Endometrium (tissue), 2 donors: ENCODE results near the gene ACSL4.
"Not testable (repeated sequence)": the region's sequence is repeated elsewhere in the genome, so short reads cannot be mapped to it uniquely, and the experiment has no call there.

Experiments used
- FAIRE-seq: peaks from 2 replicates; lab custom pipeline; 2012; peaks lifted over from hg19 to GRCh38; lab: Jason Lieb, UNC
- donor health status: control.
- donor health status: control.

The ACSL4 gene

DNA sequence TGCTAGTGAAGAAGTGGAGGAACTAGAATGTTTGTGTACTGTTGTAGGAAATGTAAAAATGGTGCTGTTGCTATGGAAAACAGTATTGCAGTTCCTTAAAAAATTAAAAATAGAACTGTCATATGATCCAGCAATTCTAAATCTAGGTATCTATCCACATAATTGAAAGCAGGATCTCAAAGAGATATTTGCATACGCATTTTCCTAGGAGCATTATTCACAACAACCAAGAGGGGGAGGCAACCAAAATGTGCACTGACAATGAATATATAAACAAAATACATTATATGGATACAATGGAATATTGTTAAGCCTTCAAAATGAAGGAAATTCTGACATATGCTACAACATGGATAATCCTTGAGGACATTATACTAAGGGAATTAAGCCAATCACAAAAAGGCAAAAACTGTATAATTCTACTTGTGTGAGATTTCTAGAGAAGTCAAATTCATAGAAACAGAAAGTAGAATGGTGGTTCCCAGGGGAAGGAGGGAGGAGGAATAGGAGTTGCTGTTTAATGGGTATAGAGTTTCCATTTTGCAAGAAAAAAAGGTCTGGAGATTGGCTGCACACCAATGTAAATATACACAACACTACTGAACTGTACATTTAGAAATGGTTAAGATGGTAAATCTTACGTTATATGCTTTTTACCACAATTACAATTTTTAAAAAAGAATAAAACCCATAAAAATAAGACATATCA, 72.5 kb downstream of the ACSL4 start:
- FAIRE-seq = no peak

DNA sequence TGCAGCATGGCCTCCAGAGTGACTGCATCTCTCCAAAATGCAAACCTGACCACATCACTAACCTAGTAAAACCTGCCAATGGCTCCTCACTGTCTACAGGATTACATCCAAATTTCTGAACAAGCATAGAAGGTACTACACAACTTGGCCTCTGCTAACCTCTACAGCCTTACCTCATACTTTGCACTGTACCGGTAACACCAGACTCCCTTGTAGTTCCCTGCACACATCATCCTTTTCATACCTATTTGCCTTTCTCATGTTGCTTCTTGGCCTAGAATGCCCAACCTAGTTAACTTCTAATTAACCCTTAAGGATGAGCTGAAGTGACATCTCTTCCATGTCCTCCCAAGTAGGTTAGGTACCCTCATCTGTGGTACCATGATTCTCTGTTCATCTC, 74.7 kb downstream of the ACSL4 start:
- no peak for FAIRE-seq

DNA sequence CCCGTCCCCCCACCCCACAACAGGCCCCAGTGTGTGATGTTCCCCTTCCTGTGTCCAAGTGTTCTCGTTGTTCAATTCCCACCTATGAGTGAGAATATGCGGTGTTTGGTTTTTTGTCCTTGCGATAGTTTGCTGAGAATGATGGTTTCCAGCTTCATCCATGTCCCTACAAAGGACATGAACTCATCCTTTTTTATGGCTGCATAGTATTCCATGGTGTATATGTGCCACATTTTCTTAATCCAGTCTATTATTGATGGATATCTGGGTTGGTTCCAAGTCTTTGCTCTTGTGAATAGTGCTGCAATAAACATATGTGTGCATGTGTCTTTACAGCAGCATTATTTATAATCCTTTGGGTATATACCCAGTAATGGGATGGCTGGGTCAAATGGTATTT, 75.7 kb downstream of the ACSL4 start:
- not testable (repeated sequence) for FAIRE-seq

DNA sequence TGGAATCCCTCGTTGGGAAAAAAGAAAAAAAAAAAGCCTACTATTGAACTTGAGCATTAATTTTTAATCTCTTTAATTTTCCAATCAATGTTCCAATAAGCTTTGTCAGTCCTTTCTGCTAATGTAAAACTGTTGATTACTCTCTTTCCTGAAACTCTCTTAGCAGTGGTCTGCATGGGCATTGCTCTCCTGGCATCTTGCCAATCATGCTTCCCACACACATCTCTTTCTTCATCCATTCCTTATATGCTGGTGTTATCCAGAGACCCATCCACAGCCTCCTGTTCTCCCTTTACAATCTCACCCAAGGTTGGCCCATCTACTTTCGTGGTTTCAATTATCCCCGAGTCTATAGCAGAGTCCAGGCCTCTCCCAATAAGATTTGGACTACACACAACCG, 76.3 kb downstream of the ACSL4 start:
- no peak for FAIRE-seq

DNA sequence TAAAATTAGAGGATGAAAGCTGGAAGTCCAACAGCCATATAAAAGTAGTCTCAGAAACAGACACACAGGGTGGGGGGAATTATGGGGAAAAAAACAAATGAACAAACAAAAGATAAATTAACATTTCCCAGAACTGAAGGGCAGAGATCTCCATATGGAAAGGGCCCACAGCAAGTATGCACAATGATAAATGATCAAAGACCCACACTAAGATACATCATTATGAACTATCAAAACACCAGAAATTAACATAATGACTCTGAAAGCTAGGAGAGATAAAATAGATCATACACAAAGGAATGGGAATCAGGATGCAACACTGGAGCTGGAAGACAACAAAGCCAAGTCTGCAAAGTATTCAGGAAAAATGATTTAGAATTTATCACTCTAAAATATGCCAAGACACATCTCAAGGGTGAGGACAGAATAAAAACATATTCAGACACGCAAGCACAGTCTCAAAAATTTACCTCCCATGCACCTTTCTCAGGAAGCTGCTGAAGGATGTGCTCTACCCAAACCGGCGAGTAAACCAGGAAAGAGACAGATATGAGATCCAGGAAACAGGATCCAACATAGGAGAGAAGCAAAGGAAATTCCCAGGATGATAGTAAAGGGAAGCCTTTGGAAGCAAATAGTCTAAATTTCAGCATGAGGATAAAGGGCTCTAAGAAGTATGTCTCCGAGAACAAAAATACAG, 77.4 kb downstream of the ACSL4 start:
- no peak for FAIRE-seq

DNA sequence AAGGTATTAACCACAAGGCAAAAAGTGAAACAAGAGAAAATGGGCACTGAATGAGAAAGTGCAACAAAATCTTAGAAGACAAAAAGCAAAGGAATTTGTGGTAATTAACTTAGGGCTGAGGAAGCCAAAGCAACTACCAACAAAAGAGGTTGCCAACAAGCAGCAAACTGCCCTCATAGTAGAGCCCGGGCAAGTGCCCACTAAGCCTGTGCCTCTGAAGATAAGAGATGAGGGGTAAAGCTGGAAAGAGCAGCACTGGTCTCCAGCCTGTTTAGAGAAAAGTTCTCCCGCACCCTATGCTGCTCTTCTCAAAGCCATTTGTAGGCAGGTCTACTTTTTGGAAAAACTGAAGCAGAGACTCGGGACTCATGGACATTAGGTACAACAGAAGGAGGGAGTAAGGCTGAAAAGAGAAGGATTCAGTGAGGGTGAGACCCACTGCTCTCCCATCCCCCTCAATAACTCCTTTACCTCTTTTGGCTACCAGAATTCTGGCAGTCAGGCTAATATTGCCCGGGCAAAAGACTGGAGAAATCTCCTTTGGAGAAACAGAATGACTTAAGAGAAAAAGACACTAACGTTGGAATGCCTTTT, 78.4 kb downstream of the ACSL4 start:
- no peak for FAIRE-seq

- FAIRE-seq = not testable (repeated sequence)
Observed at GRCh38 chrX:109644671-109645070, 88.4 kb downstream of the ACSL4 start.

GRCh38 chrX:109643687-109644086, 89.4 kb downstream of the ACSL4 start:
- no peak for FAIRE-seq

- no peak for FAIRE-seq
Observed at GRCh38 chrX:109638158-109638557, 94.9 kb downstream of the ACSL4 start.

DNA sequence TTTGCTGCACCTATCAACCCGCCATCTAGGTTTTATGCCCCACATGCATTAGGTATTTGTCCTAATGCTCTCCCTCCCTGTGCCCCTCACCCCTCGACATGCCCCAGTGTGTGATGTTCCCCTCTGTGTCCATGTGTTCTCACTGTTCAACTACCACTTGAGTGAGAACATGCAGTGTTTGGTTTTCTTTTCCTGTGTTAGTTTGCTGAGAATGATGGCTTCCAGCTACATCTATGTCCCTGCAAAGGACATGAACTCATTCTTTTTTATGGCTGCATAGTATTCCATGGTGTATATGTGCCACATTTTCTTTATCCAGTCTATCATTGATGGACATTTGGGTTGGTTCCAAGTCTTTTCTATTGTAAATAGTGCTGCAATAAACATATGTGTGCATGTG, 95.6 kb downstream of the ACSL4 start:
- not testable (repeated sequence) for FAIRE-seq

DNA sequence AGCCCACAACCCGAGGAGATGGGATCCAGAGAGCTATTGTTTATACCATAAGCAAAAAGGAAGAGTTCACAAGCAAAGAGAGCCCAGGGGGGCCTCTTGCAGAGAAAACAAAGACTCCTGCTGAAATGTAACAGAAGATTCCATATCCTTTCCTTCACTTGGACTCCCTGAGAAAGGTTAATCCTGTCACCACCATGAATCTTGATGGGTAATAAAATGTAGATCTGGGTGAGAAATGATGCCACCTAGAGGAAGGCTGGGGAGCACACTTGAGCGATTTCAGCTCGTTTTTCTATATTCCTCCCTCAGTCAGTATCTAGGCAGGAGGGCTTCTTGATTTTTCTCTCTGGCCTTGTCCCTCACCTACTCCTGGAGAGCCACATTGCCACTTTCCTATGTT, 97.9 kb downstream of the ACSL4 start:
- no peak for FAIRE-seq

DNA sequence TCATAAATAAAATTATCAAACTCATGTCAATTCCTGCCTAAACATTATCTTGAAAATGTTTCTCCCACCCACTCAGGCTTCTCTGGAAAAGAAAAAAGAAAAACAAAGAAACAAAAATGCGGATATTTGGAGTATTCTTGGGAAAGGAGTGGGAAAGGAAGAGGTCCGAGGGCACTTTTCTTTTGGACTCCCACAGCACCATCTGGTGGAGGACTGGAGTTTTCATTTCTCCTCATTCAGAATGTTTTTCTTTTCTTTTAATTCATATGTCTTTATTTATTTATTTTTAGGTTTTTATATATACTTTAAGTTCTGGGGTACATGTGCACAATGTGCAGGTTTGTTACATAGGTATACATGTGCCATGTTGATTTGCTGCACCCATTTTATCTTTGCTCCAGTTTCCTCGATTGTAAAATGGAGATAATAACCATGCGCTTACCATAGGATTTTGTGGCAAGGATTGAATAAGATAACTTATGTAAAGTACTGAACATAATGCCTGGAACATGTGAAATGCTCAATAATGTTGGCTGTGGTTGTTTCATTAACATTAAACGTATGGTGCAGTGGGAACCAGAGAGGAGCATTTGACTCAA, 100.1 kb downstream of the ACSL4 start:
- no peak for FAIRE-seq

DNA sequence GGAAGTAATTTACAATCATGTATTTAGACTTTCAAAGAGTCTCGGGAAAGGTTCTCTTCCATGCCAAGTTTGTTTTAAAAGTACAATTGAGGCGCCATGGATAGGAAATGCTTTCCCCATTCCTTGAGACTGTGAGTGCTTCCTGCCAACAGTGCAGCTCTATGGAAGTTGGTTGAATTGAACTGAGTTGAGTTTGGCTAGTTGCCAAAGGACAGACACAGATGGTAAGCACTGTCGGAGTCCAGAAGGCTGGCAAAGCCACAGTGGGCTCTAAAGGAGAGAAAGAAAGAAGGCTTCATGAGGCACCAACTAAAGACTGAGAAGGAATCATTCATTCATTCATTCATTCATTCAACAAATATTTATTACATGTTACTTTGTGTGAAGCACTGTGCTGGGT, 103.7 kb downstream of the ACSL4 start:
- FAIRE-seq = no peak

DNA sequence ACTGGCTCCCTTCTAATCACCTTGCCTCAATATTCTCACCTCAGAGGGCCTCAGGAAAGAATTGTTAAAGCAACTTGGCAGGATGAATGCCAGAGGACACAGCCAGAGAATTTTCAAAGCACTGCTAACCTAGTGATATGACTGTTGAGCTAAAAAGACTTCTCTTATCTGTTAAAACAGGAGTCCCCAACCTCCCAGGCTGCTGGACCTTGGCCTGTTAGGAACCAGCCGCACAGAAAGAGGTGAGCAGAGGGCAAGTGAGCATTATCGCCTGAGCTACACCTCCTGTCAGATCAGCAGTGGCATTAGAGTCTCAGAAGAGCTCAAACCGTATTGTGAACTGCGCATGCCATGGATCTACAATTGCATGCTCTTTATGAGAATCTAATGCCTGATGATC, 106.4 kb downstream of the ACSL4 start:
- FAIRE-seq = no peak

DNA sequence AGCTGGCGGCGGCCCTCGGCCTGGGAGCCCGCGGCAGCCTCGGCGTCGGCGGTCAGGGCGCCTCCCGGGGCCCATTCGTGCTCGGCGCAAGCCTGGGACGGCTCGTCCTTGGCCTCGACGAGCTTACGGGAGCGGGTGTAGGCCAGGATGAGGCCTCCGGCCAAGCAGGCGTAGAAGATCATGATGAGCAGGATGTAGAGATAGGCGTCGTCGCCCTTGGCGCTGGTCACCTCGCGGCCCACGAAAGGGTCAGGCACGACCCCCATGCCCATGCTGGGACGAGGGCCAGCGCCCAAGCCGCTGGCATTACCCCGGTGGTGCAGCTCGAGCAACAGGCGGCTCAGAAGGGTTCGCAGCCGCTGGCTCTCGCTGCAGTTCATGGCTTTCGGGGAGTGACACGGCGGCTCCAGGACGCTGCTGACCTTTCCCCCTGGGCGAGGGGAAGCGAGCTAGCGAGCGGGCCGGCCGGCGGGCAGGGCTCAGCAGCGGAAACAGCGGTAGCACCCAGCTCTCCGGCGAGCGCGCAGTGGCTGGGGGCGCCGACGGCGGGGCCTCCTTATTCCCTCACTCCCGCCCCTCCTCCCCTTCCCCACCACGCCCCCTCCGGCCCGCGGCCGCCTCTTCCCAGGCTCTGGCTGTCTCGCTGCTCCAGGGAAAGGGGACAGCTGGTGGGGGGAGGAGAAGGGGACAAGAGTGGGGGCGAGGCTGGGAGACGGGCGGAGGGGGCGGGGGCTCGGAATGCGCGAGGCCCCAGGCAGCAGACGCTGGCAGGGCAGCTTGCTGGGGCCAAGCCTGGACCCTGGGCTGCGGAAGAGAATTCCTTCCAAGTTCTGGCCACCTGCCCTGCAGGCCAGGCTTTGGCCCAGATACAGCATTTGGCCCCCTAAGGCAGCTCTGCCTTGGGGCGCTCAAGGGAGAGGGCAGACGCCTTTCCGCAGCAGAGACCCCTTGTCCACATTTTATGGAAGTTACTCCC, 108.1 kb downstream of the ACSL4 start, which contains the start of gene KCNE5:
KCNE5 (minus strand) TSS at position 532 of the 976 bp plus-strand sequence; CDS start at position 380, 152 bp downstream.
- FAIRE-seq = no peak

- FAIRE-seq = no peak
Observed at GRCh38 chrX:109623997-109624396, 109.1 kb downstream of the ACSL4 start.

- FAIRE-seq = no peak
Observed at GRCh38 chrX:109622270-109622669, 110.8 kb downstream of the ACSL4 start.

- FAIRE-seq = no peak
Observed at GRCh38 chrX:109619771-109620170, 113.3 kb downstream of the ACSL4 start.

- FAIRE-seq = no peak
Observed at GRCh38 chrX:109614951-109615350, 118.1 kb downstream of the ACSL4 start.

GRCh38 chrX:109601486-109601885, 131.6 kb downstream of the ACSL4 start:
- no peak for FAIRE-seq

DNA sequence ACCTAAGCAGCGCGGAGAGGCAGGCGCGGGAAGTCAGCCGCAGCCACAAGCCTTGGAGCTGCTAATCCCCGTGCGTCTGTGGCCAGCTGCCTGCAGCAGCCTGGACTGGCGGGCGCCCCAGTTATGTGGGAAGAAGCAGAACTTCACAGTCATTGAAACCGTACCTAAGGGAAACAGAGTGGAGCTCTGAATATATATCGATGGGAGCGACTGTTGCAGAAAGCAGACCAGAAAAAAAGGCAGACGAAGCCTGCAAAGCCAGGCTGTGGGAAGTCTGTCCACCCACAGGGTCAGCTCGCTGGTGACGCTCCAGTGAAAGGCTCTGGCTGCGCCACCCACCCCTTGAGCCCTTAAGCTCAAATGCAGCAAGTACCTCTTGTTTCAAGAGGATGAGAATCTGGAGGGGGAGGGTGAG, 132.8 kb downstream of the ACSL4 start:
- no peak for FAIRE-seq

- no peak for FAIRE-seq
Observed at GRCh38 chrX:109596015-109596414, 137.0 kb downstream of the ACSL4 start.
